ENCODE data around the gene RMC1.

The RMC1 gene

GRCh38 chr18:23471486-23471885 lies 31.8 kb upstream of the RMC1 start:
- DNase-seq (ENCODE audit: extremely low spot score), result no peak
- CTCF ChIA-PET, result interaction anchor here (0.5 to 1.1 kb wide), 3 partner anchors 16 to 443 kb away, joined by 3 to 4 read pairs (median 3); no protein-coding TSS in a partner anchor
- TF ChIP-seq ZNF384 (IDR thresholded peaks at IDR 0.05), result no peak
- TF ChIP-seq NFRKB (IDR thresholded peaks at IDR 0.05), result no peak
- TF ChIP-seq L3MBTL2 (conservative IDR thresholded peaks at IDR 0.05), result no peak
- TF ChIP-seq LEF1 (IDR thresholded peaks at IDR 0.05; ENCODE audit: borderline replicate concordance), result no peak
- TF ChIP-seq SP1 (IDR thresholded peaks at IDR 0.05), result no peak
- no peak for TF ChIP-seq BHLHE40 (IDR thresholded peaks at IDR 0.05; ENCODE audit: borderline replicate concordance)
- TF ChIP-seq TARDBP (IDR thresholded peaks at IDR 0.05), result no peak
- no peak for TF ChIP-seq HDGF (IDR thresholded peaks at IDR 0.05; ENCODE audit: borderline replicate concordance)
- TF ChIP-seq ELF4 (IDR thresholded peaks at IDR 0.05), result no peak
- TF ChIP-seq, protein P1, sequence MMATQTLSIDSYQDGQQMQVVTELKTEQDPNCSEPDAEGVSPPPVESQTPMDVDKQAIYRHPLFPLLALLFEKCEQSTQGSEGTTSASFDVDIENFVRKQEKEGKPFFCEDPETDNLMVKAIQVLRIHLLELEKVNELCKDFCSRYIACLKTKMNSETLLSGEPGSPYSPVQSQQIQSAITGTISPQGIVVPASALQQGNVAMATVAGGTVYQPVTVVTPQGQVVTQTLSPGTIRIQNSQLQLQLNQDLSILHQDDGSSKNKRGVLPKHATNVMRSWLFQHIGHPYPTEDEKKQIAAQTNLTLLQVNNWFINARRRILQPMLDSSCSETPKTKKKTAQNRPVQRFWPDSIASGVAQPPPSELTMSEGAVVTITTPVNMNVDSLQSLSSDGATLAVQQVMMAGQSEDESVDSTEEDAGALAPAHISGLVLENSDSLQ (IDR thresholded peaks at IDR 0.05), result no peak
- TF ChIP-seq FOXK2 (IDR thresholded peaks at IDR 0.05), result no peak
- no peak for TF ChIP-seq ARNT (IDR thresholded peaks at IDR 0.05)
- no peak for TF ChIP-seq FOXA1 (IDR thresholded peaks at IDR 0.05)
- no peak for TF ChIP-seq CTBP1 (IDR thresholded peaks at IDR 0.05; ENCODE audit: borderline replicate concordance)
- no peak for TF ChIP-seq FOXM1 (IDR thresholded peaks at IDR 0.05; ENCODE audit: borderline replicate concordance)
- no peak for TF ChIP-seq SUZ12 (IDR thresholded peaks at IDR 0.05)
- POLR2A ChIA-PET, result no interaction called here

GRCh38 chr18:23479829-23480505 lies 23.3 kb upstream of the RMC1 start:
- ChIA-PET POLR2A (no interaction called here), CTCF (no interaction called here)
- no peak for DNase-seq (ENCODE audit: extremely low spot score)
- TF ChIP-seq SUZ12 (IDR thresholded peaks at IDR 0.05) (no peak), BHLHE40 (IDR thresholded peaks at IDR 0.05; ENCODE audit: borderline replicate concordance) (no peak), SP1 (IDR thresholded peaks at IDR 0.05) (no peak), ZNF384 (IDR thresholded peaks at IDR 0.05) (no peak), HDGF (IDR thresholded peaks at IDR 0.05; ENCODE audit: borderline replicate concordance) (no peak), ELF4 (IDR thresholded peaks at IDR 0.05) (no peak), FOXM1 (IDR thresholded peaks at IDR 0.05; ENCODE audit: borderline replicate concordance) (no peak), FOXA1 (IDR thresholded peaks at IDR 0.05) (no peak), NFRKB (IDR thresholded peaks at IDR 0.05) (no peak), ARNT (IDR thresholded peaks at IDR 0.05) (no peak), TARDBP (IDR thresholded peaks at IDR 0.05) (no peak), CTBP1 (IDR thresholded peaks at IDR 0.05; ENCODE audit: borderline replicate concordance) (no peak), L3MBTL2 (conservative IDR thresholded peaks at IDR 0.05) (no peak), FOXK2 (IDR thresholded peaks at IDR 0.05) (no peak)
- TF ChIP-seq, protein P1 (IDR thresholded peaks at IDR 0.05), result no peak

GRCh38 chr18:23484561-23485182 lies 18.6 kb upstream of the RMC1 start:
- DNase-seq (ENCODE audit: extremely low spot score), result no peak
- TF ChIP-seq BHLHE40 (IDR thresholded peaks at IDR 0.05; ENCODE audit: borderline replicate concordance), result no peak
- no peak for TF ChIP-seq HDGF (IDR thresholded peaks at IDR 0.05; ENCODE audit: borderline replicate concordance)
- TF ChIP-seq TARDBP (IDR thresholded peaks at IDR 0.05), result no peak
- TF ChIP-seq, protein P1 (IDR thresholded peaks at IDR 0.05), result no peak
- no peak for TF ChIP-seq FOXA1 (IDR thresholded peaks at IDR 0.05)
- no peak for TF ChIP-seq ARNT (IDR thresholded peaks at IDR 0.05)
- TF ChIP-seq FOXK2 (IDR thresholded peaks at IDR 0.05), result no peak
- TF ChIP-seq ELF4 (IDR thresholded peaks at IDR 0.05), result no peak
- no peak for TF ChIP-seq SP1 (IDR thresholded peaks at IDR 0.05)
- no peak for TF ChIP-seq NFRKB (IDR thresholded peaks at IDR 0.05)
- POLR2A ChIA-PET, result interaction anchor here (1.4 to 2.0 kb wide), 2 partner anchors 9 to 32 kb away, joined by 5 to 6 read pairs; partner anchors contain the start of gene RIOK3
- CTCF ChIA-PET, result interaction anchor here (0.6 to 2.4 kb wide), 2 partner anchors 9 to 14 kb away, joined by 4 to 13 read pairs; no protein-coding TSS in a partner anchor

GRCh38 chr18:23485386-23485785 lies 17.9 kb upstream of the RMC1 start:
- no peak for DNase-seq (ENCODE audit: extremely low spot score)
- CTCF ChIA-PET, result interaction anchor here (2.4 kb wide), 1 partner anchor 13 kb away, joined by 13 read pairs; no protein-coding TSS in a partner anchor
- TF ChIP-seq ELF4 (IDR thresholded peaks at IDR 0.05), result no peak
- no peak for TF ChIP-seq FOXK2 (IDR thresholded peaks at IDR 0.05)
- no peak for TF ChIP-seq L3MBTL2 (conservative IDR thresholded peaks at IDR 0.05)
- no peak for TF ChIP-seq SUZ12 (IDR thresholded peaks at IDR 0.05)
- no peak for TF ChIP-seq ARNT (IDR thresholded peaks at IDR 0.05)
- TF ChIP-seq CTBP1 (IDR thresholded peaks at IDR 0.05; ENCODE audit: borderline replicate concordance), result no peak
- no peak for TF ChIP-seq LEF1 (IDR thresholded peaks at IDR 0.05; ENCODE audit: borderline replicate concordance)
- no peak for TF ChIP-seq HDGF (IDR thresholded peaks at IDR 0.05; ENCODE audit: borderline replicate concordance)
- no peak for TF ChIP-seq BHLHE40 (IDR thresholded peaks at IDR 0.05; ENCODE audit: borderline replicate concordance)
- no peak for TF ChIP-seq FOXA1 (IDR thresholded peaks at IDR 0.05)
- no peak for TF ChIP-seq FOXM1 (IDR thresholded peaks at IDR 0.05; ENCODE audit: borderline replicate concordance)
- TF ChIP-seq TARDBP (IDR thresholded peaks at IDR 0.05), result no peak
- TF ChIP-seq NFRKB (IDR thresholded peaks at IDR 0.05), result no peak
- TF ChIP-seq SP1 (IDR thresholded peaks at IDR 0.05), result no peak
- TF ChIP-seq, protein P1 (IDR thresholded peaks at IDR 0.05), result no peak
- TF ChIP-seq ZNF384 (IDR thresholded peaks at IDR 0.05), result no peak
- POLR2A ChIA-PET, result interaction anchor here (2.0 kb wide), 1 partner anchor 9 kb away, joined by 6 read pairs; no protein-coding TSS in a partner anchor
